A673 (cell line): ENCODE measurements around the gene CCDC174.

Experiments
- EZH2 ChIP-seq: fragments of 200-600 bp; sonication (generic); IDR thresholded peaks from 2 replicates; pipeline ENCODE4 v1.6.1; 2017; ENCODE audit warnings: borderline replicate concordance, low read depth, mild to moderate bottlenecking, mixed read lengths, antibody characterized with exemption, low read length; ENCODE audit not compliant: poor library complexity, severe bottlenecking
- TF ChIP-seq, protein P1 (sequence below): fragments of 300-800, 200-600 bp; sonication (generic); conservative IDR thresholded peaks from 2 replicates; pipeline ENCODE4 v1.5.1; 2017; ENCODE audit warnings: low read depth, mild to moderate bottlenecking, antibody characterized with exemption, low read length, moderate library complexity, mixed read lengths

DNA sequence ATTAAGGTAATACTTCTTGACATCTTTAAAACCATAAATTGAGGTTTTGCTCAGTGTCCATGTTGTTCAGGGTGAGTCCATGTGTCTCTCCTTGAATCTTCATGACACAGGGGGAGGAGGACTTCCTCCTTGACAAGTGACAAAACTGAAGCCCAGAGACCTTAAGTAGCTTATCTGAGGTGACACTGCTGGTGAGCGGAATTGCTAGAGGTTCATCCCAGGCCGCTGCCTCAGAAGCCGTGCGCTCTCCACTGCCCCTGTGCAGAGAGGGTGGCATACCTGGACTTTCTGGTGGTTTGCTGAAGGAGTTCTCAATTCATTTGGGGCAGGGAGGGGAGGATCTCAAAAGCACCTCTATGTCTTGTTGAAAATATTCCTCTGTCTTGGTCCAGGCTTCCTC is 23.2 kb upstream of the CCDC174 start:
- TF ChIP-seq, protein P1, sequence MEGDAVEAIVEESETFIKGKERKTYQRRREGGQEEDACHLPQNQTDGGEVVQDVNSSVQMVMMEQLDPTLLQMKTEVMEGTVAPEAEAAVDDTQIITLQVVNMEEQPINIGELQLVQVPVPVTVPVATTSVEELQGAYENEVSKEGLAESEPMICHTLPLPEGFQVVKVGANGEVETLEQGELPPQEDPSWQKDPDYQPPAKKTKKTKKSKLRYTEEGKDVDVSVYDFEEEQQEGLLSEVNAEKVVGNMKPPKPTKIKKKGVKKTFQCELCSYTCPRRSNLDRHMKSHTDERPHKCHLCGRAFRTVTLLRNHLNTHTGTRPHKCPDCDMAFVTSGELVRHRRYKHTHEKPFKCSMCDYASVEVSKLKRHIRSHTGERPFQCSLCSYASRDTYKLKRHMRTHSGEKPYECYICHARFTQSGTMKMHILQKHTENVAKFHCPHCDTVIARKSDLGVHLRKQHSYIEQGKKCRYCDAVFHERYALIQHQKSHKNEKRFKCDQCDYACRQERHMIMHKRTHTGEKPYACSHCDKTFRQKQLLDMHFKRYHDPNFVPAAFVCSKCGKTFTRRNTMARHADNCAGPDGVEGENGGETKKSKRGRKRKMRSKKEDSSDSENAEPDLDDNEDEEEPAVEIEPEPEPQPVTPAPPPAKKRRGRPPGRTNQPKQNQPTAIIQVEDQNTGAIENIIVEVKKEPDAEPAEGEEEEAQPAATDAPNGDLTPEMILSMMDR = no peak
- TF ChIP-seq EZH2 = no peak
